RWPE1 (cell line): Measurements from ENCODE around the gene BMP5.
A peak's percentile ranks its signal among the peaks of the same experiment; 100 is the strongest.

ENCODE experiments used
- CTCF ChIA-PET: fragments of 350-600 bp; sonication (Branson Sonifier 250); formaldehyde crosslinking; extraction: SDS; loops from one replicate; lab custom pipeline; 2021; lab: Yijun Ruan, JAX
- POLR2A ChIA-PET: fragments of 400-600 bp; formaldehyde crosslinking; extraction: SDS; loops from one replicate; lab custom pipeline; 2020; ENCODE audit warnings: antibody characterized with exemption; ENCODE audit not compliant: low non-redundant PET; lab: Yijun Ruan, JAX
- DNase-seq: peaks from one replicate; pipeline ENCODE4 v3.0.0; 2012; ENCODE audit warnings: low spot score
- H3K27ac ChIP-seq: fragments of 450-650 bp; 2 replicates; pipeline ENCODE4 v1.5.1; 2017
- TF ChIP-seq, protein P1 (sequence below): fragments of 450-650 bp; conservative IDR thresholded peaks from 2 replicates; pipeline ENCODE4 v1.5.1; 2017; ENCODE audit warnings: low read depth, mild to moderate bottlenecking

The BMP5 gene

DNA sequence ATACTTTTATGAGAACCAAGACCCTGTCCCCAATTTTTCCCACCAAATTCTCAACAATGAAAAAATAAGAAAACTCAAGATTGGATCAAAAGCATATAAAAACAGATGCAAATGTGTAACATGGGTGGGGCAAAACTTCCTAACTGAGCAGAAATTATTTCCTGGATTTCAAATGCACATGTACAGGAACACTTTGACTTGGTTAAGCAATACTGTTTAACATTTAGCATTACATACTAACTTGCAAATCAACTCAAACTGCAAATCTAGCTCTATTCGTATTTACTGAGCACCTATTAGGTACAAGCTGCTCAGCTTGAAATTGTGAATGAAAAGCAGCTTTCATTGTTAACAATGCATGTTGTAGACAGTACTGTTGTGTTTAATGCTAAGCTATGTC is 40.2 kb downstream of the BMP5 start:
- TF ChIP-seq, protein P1, sequence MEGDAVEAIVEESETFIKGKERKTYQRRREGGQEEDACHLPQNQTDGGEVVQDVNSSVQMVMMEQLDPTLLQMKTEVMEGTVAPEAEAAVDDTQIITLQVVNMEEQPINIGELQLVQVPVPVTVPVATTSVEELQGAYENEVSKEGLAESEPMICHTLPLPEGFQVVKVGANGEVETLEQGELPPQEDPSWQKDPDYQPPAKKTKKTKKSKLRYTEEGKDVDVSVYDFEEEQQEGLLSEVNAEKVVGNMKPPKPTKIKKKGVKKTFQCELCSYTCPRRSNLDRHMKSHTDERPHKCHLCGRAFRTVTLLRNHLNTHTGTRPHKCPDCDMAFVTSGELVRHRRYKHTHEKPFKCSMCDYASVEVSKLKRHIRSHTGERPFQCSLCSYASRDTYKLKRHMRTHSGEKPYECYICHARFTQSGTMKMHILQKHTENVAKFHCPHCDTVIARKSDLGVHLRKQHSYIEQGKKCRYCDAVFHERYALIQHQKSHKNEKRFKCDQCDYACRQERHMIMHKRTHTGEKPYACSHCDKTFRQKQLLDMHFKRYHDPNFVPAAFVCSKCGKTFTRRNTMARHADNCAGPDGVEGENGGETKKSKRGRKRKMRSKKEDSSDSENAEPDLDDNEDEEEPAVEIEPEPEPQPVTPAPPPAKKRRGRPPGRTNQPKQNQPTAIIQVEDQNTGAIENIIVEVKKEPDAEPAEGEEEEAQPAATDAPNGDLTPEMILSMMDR, result no peak
- H3K27ac ChIP-seq, result no peak overlapping the region
- POLR2A ChIA-PET, result no interaction called here
- DNase-seq, result no peak
- CTCF ChIA-PET, result no interaction called here

DNA sequence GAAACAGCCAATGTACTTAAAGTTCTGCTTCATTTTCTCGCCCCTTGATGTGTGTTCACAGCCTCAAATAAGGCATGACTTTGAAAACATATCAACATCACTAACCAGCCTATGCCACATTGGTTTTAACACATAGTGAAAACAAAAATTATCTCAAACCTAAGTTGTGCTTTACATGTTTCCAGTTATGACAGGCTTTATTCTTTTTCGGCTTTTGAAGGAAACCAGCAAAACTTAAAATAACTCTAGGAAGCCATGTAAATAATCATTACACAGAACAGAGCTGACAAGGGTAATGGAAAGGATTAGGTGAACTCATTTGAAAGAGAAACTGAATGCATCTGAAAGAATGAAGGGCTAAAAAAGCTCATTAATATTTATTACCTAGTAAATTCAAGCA is 42.1 kb downstream of the BMP5 start:
- ChIA-PET CTCF (no interaction called here), POLR2A (no interaction called here)
- no peak overlapping the region for H3K27ac ChIP-seq
- no peak for DNase-seq
- TF ChIP-seq, protein P1, result no peak

DNA sequence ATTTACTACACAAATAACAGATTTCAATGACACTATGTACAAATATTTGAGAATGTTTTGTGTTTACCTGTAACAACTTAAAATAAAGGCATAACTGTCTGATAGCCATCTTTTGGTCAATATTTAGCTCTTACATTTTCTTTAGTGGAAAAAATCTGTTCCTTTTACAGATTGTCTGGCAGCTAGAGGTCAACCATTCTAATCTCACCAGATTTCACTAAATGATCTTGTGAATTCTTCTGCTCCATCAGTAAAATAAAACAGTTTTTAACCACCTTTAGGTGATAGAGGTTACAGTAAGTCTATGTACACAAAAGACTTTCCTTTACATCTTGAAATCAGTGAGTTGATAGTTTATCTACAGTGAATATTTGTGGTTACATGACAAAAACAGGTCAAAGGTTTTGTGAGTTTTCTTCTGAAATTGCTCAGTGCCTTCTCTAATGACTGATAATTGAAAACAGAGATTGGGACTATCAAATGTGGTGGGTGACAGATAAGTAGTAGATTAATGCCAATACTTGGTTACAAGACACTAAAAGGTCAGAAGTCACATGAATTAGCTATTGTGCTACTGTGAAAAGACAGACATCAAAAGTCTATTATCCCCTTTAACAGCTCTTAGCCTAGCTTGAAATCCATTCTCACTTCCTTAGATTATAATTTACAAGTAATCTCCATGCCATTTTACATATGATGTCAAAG is 47.4 kb downstream of the BMP5 start:
- ChIA-PET POLR2A (no interaction called here), CTCF (no interaction called here)
- TF ChIP-seq, protein P1, result no peak
- no peak for DNase-seq
- H3K27ac ChIP-seq, result no peak overlapping the region

DNA sequence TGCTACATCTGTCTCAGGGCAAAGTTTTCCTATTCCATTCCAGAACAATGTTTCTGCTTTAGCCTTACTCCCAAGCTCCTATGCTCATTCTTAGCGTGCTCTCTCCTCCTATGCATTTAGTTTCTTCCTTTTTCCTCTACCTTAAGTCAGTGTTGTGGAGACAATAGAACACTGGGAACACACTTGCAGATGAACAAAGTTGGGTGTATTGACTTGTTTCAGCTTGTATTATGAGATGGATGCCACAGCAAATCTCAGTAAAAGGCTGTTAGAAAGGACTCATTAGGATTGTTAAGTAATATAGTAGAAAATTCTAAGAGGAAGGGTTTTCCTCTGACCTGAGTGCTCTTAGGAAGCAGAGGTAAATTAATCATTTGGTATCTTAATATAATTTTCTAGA is 48.4 kb downstream of the BMP5 start:
- TF ChIP-seq, protein P1, result no peak
- ChIA-PET CTCF (no interaction called here), POLR2A (no interaction called here)
- no peak overlapping the region for H3K27ac ChIP-seq
- peak; percentile 0 for DNase-seq

DNA sequence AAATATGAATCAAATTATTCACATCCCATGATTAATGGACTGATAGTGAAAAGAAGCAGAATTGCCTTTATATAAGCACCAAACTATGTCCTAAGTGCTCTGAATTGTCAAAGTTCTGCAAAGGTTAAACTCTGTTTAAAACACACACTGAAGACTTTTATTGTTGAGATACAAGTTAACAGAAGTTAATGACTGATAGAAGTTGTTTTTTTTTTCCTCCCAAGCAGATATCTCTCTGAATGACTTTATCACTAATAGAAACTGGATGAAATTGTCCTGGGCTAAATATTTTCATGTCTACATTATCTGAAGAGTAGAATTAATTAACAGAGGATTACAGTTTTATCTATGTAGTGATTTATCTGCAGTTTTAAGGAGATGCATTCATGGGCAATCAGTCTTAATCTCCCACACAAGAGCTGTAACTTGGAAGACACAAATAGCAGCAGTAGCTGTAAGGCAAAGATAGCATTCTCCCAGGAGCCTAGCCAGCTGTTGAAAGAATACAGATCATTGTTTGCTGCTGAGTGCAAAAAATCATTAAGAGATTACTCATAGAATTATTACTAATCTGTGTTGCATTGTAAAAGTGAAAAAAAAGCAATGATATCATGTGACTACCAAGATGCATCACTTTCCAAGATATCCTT is 49.9 kb downstream of the BMP5 start:
- ChIA-PET POLR2A (interaction anchor here (0.7 kb wide), 1 partner anchor 221 kb away, joined by 3 read pairs; no protein-coding TSS in a partner anchor), CTCF (no interaction called here)
- DNase-seq, result peak; percentile 44
- TF ChIP-seq, protein P1, result no peak
- no peak overlapping the region for H3K27ac ChIP-seq

DNA sequence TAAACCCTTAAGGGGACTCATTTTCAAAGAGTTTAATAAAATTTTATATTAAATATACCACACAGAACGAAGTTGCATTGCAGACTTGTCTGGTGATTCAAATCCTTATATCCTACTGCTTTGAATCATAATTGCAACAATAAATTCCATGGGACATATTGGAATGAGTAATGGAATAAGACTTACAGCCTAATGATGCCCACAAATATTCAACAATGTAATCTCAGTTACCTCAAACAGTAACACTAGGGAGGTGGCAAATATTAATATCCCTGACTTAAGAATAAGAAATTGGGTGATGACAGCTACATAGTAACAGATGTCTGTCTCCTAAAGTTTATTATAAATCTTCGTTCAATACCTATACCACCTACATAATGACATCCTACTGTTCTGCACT is 52.6 kb downstream of the BMP5 start:
- no peak overlapping the region for H3K27ac ChIP-seq

More for the DNA sequence above, 52.6 kb downstream of the BMP5 start:
- peak; percentile 7 for DNase-seq
- CTCF ChIA-PET, result no interaction called here
- POLR2A ChIA-PET, result no interaction called here
- TF ChIP-seq, protein P1, result no peak
